GM04503 (cell line): ENCODE results near the gene VPS35.
A peak's percentile ranks its signal among the peaks of the same experiment; 100 is the strongest.
"Not testable (repeated sequence)": the region's sequence is repeated elsewhere in the genome, so short reads cannot be mapped to it uniquely, and the experiment has no call there.

ENCODE experiments used
- DNase-seq: peaks from one replicate; pipeline ENCODE4 v3.0.0-alpha.2; 2012; ENCODE audit warnings: low read depth

VPS35 gene

GRCh38 chr16:46658925-46659324, 30.1 kb downstream of the VPS35 start:
- DNase-seq, result no peak

GRCh38 chr16:46651305-46651704, 37.7 kb downstream of the VPS35 start:
- DNase-seq, result no peak

DNA sequence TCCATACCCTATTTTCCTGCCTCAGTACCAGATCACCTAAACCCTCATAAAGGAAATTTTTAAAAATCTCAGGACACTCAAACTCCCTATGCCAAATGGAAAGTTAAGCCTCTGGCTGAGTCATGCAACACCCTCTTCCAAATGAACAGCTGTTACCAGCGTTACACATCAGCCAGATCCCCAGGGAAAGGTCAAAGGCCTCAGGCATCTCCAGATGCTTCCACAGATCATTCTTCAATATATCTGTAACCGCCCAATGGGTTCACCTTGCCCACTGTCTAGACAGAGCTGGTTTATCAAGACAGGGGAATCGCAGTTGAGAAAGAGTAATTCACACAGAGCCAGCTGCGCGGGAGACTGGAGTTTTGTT, 38.7 kb downstream of the VPS35 start:
- DNase-seq, result no peak

- no peak for DNase-seq
Observed at GRCh38 chr16:46649588-46650253, 39.3 kb downstream of the VPS35 start.

GRCh38 chr16:46648656-46649055, 40.3 kb downstream of the VPS35 start:
- DNase-seq, result no peak

DNA sequence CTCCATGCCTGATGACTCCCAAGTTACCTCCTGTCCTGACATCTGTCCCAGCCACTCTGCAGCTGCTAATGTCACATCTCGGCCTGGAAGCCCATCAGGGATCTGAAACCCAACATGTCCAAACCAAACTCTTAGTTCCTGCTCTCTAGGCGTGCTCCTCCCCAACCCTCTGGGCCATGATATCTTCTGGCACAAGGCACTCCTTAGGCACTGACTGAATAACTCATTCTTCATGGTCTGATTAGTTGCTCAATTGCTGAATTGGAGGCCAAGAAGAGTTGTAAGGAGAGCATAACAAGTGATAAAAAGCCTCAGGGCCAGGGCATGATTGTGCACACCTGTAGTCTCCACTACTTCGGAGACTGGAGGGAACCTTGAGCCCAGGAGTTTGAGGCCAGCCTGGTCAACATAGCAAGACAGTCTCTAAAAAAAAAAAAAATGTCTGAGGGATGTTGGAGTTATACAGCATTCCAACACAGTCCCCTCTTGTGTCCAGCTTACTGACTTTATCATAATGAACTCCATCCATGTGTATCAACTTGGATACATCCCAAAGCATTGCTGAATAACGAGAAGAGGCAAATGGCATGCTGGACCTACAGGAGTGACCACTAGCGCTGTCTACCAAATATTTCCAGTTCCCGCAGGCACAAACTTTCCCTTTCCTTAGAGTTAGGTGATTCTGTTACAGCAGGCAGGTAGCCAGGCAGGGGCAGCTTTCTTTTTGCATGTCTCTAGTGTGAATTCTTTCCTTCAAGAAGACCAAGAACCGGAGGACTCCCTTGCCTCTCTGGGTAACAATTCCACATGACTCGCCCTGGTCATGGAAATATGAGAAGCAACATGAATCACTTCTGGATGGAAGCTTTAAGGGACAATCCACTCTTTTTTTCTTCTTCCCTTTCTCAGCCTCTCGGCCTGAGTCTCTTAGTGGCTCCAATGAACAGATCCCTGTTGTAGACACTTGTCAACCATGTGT, 49.7 kb downstream of the VPS35 start:
- no peak for DNase-seq

- DNase-seq, result no peak
Observed at GRCh38 chr16:46632778-46633733, 55.9 kb downstream of the VPS35 start.

DNA sequence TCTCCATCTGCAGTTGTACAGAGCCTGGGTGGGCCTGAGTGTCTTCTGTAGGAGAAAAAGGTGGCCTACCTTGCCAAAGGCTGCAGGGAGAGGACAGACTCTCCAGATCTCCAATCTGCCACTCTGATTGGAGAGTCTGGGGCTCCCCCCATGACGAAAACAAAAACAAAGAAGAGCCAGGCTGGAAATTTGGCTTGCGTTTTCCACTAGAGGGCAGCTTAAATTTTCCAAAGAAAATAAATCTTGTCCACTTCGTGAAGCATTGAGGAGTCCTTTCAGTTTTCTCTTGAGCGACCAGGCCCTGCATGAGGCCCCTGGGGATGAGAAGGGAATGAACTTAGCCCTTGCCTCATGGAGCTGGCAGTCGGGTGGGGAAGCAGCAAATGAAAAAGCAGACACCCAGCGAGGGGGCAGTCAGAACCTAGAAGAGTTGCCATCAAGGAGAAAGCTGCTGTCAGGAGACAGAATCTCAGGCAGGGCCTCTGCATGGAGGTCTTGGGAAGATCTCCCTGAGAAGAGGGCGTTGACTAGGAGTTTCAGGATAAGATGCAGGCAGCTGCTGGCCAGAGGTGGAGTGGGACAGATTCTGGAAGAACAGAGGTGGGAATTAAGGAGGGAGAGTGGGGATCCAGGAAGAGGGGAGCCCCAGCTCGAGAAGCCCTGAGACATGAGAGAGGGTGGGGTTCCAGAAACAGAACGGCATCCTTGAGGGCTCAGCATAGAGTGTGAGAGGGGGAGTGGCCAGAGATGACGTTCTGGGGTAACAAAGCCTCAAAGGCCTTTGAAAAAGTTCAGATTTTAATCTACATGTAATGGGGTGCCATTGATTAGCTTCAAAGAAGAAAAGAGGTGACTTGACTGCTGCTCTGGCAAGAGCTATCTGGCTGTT, 59.4 kb downstream of the VPS35 start:
- DNase-seq, result no peak

DNA sequence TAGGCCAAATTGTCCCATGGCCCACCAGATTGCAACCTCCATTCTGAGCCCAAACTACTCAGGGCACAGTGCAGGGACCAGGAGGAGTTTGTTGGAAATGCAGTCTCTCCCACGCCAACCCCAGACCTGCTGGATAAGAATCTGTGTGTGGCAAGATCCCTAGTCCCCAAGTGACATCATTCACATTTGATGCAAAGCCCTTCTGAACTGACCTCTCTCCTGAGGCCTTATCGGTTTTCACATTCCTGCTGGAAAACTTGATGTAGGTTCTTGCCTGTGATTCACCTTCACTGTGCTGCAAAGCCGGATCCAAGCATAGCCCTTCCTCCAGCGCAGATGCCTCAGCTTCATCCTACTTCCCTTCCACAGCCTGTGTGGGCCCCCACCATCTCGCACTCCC, 61.2 kb downstream of the VPS35 start:
- DNase-seq, result no peak

DNA sequence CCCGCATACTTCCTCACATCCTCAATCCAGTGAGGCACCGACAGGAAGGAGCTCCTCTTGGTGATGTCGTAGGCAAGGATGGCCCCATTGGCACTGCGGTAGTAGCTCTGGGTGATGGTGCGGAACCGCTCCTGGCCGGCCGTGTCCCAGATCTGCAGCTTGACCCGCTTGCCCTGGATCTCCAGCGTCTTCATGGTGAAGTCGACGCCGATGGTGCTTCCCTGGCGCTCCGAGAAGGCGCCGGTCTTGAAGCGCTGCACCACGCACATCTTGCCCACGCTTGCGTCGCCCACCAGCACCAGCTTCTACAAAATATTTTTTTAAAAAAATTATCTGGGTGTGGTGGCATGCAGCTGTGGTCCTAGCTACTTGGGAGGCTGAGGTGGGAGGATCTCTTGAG, 62.3 kb downstream of the VPS35 start:
- not testable (repeated sequence) for DNase-seq

DNA sequence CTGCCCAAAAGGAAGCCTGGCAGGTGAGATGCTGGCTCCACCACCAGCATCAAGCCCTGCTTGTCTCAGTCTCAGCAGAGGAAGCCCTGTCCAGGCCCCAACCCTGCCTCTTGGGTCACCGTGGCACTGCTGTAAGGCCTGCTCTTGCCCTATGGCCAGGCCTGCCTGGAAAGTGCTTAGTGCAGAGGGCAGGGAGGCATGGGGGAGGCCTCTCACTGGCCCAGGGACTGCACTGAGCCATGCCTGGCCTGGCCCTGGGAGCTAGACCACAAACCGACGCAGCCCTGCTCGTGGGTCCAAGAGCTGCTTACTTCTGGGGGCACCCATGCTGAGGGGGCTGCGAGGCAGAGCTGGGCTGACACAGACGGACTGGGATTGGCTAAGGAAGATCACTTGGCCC, 64.1 kb downstream of the VPS35 start:
- not testable (repeated sequence) for DNase-seq

DNA sequence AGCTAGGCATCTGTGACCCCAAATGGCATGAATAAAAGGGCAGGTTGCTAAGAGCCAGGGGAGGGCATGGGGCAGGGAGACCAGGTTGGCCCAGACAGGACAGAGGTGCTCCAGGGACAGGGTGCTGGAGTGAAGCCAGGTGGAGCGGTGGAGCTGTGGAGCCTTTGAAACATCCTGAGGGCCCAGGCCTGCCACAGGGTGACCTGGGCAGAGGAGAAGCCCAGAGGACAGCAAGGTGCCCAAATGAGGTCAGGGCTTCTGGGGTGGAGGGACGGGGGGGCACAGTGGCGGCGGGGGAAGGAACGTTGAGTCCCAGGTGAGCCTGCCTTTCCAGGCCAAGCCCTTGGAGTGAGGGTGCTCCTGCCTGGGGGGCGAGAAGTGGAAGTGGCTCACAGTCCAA, 65.3 kb downstream of the VPS35 start:
- DNase-seq, result not testable (repeated sequence)

GRCh38 chr16:46623246-46623645, 65.7 kb downstream of the VPS35 start:
- DNase-seq, result not testable (repeated sequence)

- DNase-seq, result no peak
Observed at GRCh38 chr16:46621934-46622676, 66.9 kb downstream of the VPS35 start.

- peak; percentile 42 for DNase-seq
Observed at GRCh38 chr16:46621006-46621933, 67.7 kb downstream of the VPS35 start, which contains the start of gene SHCBP1. Gene SHCBP1 (minus strand): TSS chr16:46621379. CDS start chr16:46621359, 20 bp downstream.

DNA sequence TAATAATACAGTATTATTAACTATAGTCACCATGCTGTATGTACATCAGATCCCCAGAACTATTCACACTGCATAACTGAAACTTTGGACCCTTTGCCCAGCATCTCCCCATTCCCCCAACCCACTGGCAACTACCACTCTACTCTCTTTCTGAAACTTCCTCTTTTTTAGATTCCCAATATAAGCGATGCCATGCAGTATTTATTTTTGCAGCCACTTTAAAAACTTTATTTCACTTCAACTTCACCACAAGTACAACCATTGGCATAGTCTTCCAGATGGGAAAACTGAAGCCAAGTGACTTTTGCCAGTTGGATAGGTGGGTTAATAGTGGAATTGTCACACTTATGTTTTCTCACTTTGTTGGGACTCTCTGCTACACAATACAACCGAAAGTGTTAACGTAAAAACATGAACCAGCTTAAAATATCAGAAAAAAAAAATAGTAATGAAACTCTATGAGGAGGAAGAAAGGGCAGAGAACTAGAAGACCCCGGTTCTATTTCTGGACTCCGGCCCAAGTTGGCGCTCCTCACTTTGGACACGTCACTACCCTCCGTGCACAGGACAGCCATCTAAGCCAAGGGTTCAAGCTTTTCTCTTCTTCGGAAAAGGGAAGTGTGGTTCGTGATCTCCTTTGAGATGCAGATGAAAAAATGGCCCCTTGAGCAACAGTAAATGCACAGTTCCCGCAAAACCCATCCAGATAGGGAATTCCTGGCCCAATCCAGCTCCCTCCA, 68.5 kb downstream of the VPS35 start:
- DNase-seq, result no peak

DNA sequence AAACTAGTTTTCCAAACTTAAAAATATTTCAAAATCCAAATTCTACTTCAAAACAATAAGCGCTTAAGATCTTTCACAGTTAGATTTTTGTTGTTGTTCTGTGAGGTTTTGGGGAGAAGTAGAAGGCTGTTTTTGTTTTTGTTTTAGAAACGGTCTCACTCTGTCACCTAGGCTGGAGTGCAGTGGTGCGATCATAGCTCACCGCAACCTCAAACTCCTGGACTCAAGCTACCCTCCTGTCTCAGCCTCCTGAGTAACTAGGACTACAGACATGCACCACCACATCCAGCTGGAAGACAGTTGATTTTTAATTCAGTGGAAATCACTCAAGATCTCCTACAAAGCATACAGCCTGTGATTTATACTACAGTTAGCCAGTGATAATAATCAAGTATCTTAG, 70.5 kb downstream of the VPS35 start:
- no peak for DNase-seq

- no peak for DNase-seq
Observed at GRCh38 chr16:46614006-46614405, 75.0 kb downstream of the VPS35 start.
